Upper lobe of left lung (tissue), 6 donors: ENCODE measurements around the gene CCDC174. TPM values are rescaled to one million over a fixed set of nuclear protein-coding genes. Genes with fewer than 3 reads are reported as not detected.

Experiments
- ATAC-seq, 2 donors: fragments of 200-7000 bp; cut with Tn5 transposase; one replicate each; pipeline ENCODE4 v1.9.1; 2022; ENCODE audit warnings: mild to moderate bottlenecking in 2 of 2, moderate library complexity in 2 of 2; ENCODE audit not compliant: low FRiP score in 2 of 2
- DNase-seq, 2 donors: peaks; one replicate each; pipeline ENCODE4 v3.0.0-alpha.2; 2019 to 2020
- H3K27ac ChIP-seq, 4 donors: fragments of 200-600 bp; sonication (generic); one replicate each; pipeline ENCODE4 v1.5.1; 2016 to 2019
- H3K27me3 ChIP-seq, 4 donors: fragments of 200-600 bp; sonication (generic); one replicate each; pipeline ENCODE4 v1.5.1; 2017 to 2019
- H3K36me3 ChIP-seq, 4 donors: fragments of 200-600 bp; sonication (generic); one replicate each; pipeline ENCODE4 v1.5.1; 2016 to 2019
- H3K4me1 ChIP-seq, 4 donors: fragments of 200-600 bp; sonication (generic); one replicate each; pipeline ENCODE4 v1.5.1; 2018 to 2019
- H3K4me3 ChIP-seq, 4 donors: fragments of 200-600 bp; sonication (generic); one replicate each; pipeline ENCODE4 v1.5.1; 2017 to 2019; ENCODE audit warnings: mild to moderate bottlenecking in 2 of 4, moderate library complexity in 1 of 4
- H3K9me3 ChIP-seq, 4 donors: fragments of 200-600 bp; sonication (generic); one replicate each; pipeline ENCODE4 v1.5.1; 2018 to 2019
- EP300 ChIP-seq, 4 donors: sonication (generic); formaldehyde crosslinking; IDR thresholded peaks; one replicate each; pipeline ENCODE4 v1.5.1; 2017; ENCODE audit warnings: antibody characterized with exemption in 4 of 4, control low read depth in 2 of 4
- POLR2A ChIP-seq, 4 donors: fragments of 450-650 bp; IDR thresholded peaks; one replicate each; pipeline ENCODE4 v1.5.1; 2016 to 2017; ENCODE audit warnings: antibody characterized with exemption in 4 of 4, mild to moderate bottlenecking in 2 of 4
- POLR2AphosphoS5 ChIP-seq, 2 donors: sonication (generic); formaldehyde crosslinking; IDR thresholded peaks; one replicate each; pipeline ENCODE4 v1.5.1; 2017; ENCODE audit warnings: antibody characterized with exemption in 2 of 2
- WGBS, 2 donors: methylation state at CpG; one replicate each; pipeline ENCODE4 v1.1.5; 2017 to 2018; 5-methylcytosine and 5-hydroxymethylcytosine counted together
- total RNA-seq, 6 donors: library from RNA; depleted of rRNA in 4 of 6; stranded (reverse); fragments of >200 nt in 4 of 6; gene quantifications; one replicate each; pipeline versions ENCODE4 v1.1.0 to v1.2.1, GENCODE V29; 2016 to 2021
- TF ChIP-seq, protein P1 (sequence below), 6 experiments: fragments of 450-650 bp in 4 of 6; fragments of 200-600 bp in 2 of 6; sonication (generic) in 2 of 6; IDR thresholded peaks; one replicate each; pipeline ENCODE4 v1.5.1; 2016 to 2019; ENCODE audit warnings: antibody characterized with exemption in 6 of 6
- donor health status: DM: no; HTN: no; CAD: no; lungs with moderate emphysema.
- donor health status: DM: no; HTN: yes; CAD: no; lungs with severe emphysema.

Gene CCDC174
- total RNA-seq, 6 donors from 2014 or later = 14.1 to 28.3 (median 21.8) TPM

GRCh38 chr3:14619605-14620004, 32.0 kb upstream of the CCDC174 start:
- DNase-seq (no peak), ATAC-seq (no peak)
- Histone ChIP-seq H3K4me3 (no peak overlapping the region), H3K9me3 (no peaks in the 10 kb centered on the region), H3K36me3 (no peaks in the 10 kb centered on the region), H3K27ac (no peak overlapping the region), H3K4me1 (peaks cover 0 to 2% (median 0%) of the 10 kb centered on the region in 4 donors), H3K27me3 (no peaks in the 10 kb centered on the region)
- no peak for TF ChIP-seq EP300 (IDR thresholded peaks at IDR 0.05)
- TF ChIP-seq, protein P1, sequence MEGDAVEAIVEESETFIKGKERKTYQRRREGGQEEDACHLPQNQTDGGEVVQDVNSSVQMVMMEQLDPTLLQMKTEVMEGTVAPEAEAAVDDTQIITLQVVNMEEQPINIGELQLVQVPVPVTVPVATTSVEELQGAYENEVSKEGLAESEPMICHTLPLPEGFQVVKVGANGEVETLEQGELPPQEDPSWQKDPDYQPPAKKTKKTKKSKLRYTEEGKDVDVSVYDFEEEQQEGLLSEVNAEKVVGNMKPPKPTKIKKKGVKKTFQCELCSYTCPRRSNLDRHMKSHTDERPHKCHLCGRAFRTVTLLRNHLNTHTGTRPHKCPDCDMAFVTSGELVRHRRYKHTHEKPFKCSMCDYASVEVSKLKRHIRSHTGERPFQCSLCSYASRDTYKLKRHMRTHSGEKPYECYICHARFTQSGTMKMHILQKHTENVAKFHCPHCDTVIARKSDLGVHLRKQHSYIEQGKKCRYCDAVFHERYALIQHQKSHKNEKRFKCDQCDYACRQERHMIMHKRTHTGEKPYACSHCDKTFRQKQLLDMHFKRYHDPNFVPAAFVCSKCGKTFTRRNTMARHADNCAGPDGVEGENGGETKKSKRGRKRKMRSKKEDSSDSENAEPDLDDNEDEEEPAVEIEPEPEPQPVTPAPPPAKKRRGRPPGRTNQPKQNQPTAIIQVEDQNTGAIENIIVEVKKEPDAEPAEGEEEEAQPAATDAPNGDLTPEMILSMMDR (IDR thresholded peaks at IDR 0.05) = no peak
- TF ChIP-seq POLR2AphosphoS5 (IDR thresholded peaks at IDR 0.05) = no peak
- no peak for TF ChIP-seq POLR2A (IDR thresholded peaks at IDR 0.05)
- WGBS, 2 donors = 75% methylated on average over 2 of the region's 2 CpGs

DNA sequence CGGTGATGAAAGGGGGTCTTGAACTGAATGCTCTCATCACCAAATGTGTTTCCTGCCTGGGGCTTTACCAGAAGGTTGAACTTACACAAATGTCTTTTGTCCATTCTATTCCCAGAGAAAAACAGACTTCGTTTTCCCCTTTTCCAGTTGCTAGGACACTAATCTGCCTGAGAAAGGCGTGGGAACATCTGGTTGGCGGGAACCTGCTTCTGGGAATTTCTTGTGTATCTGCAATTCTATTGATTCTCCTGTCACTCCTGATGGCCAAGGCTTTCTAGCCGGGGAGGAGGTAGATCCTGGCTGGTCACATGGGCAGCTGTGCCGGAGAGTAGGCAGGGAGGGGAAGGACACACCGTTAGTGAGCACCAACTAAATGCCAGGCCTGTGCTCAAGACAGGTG, 31.1 kb upstream of the CCDC174 start:
- TF ChIP-seq EP300 (IDR thresholded peaks at IDR 0.05) (no peak), POLR2AphosphoS5 (IDR thresholded peaks at IDR 0.05) (no peak), POLR2A (IDR thresholded peaks at IDR 0.05) (no peak)
- TF ChIP-seq, protein P1 (IDR thresholded peaks at IDR 0.05) = no peak
- H3K4me3 ChIP-seq = no peak overlapping the region
- ATAC-seq (no peak), DNase-seq (no peak)
- H3K36me3 ChIP-seq = no peaks in the 10 kb centered on the region
- no peaks in the 10 kb centered on the region for H3K9me3 ChIP-seq
- WGBS, 2 donors = 52 to 57% methylated on average over 7 of the region's 7 CpGs
- no peak overlapping the region for H3K27ac ChIP-seq
- peaks cover 0 to 2% (median 0%) of the 10 kb centered on the region in 4 donors for H3K4me1 ChIP-seq
- no peaks in the 10 kb centered on the region for H3K27me3 ChIP-seq

- peaks cover 0 to 2% (median 0%) of the 10 kb centered on the region in 4 donors for H3K4me1 ChIP-seq
- H3K9me3 ChIP-seq = no peaks in the 10 kb centered on the region
- H3K36me3 ChIP-seq = no peaks in the 10 kb centered on the region
- no peaks in the 10 kb centered on the region for H3K27me3 ChIP-seq
- DNase-seq = no peak
- WGBS, 2 donors = 90 to 93% methylated on average over 4 of the region's 4 CpGs
- no peak overlapping the region for H3K4me3 ChIP-seq
- TF ChIP-seq EP300 (IDR thresholded peaks at IDR 0.05) (no peak), POLR2A (IDR thresholded peaks at IDR 0.05) (no peak), POLR2AphosphoS5 (IDR thresholded peaks at IDR 0.05) (no peak)
- TF ChIP-seq, protein P1 (IDR thresholded peaks at IDR 0.05) = no peak
- no peak for ATAC-seq
- no peak overlapping the region for H3K27ac ChIP-seq
These were observed 30.5 kb upstream of the CCDC174 start for GRCh38 chr3:14621093-14621492.

- H3K27ac ChIP-seq = no peak overlapping the region
- no peaks in the 10 kb centered on the region for H3K36me3 ChIP-seq
- no peaks in the 10 kb centered on the region for H3K27me3 ChIP-seq
- no peak overlapping the region for H3K4me3 ChIP-seq
- DNase-seq (no peak), ATAC-seq (no peak)
- WGBS, 2 donors = 60 to 61% methylated on average over 6 of the region's 6 CpGs
- H3K4me1 ChIP-seq = peaks cover 0 to 2% (median 0%) of the 10 kb centered on the region in 4 donors
- TF ChIP-seq, protein P1 (IDR thresholded peaks at IDR 0.05) = no peak
- TF ChIP-seq POLR2AphosphoS5 (IDR thresholded peaks at IDR 0.05) (no peak), EP300 (IDR thresholded peaks at IDR 0.05) (no peak), POLR2A (IDR thresholded peaks at IDR 0.05) (no peak)
- no peaks in the 10 kb centered on the region for H3K9me3 ChIP-seq
These were observed 29.2 kb upstream of the CCDC174 start for GRCh38 chr3:14622368-14622767.

DNA sequence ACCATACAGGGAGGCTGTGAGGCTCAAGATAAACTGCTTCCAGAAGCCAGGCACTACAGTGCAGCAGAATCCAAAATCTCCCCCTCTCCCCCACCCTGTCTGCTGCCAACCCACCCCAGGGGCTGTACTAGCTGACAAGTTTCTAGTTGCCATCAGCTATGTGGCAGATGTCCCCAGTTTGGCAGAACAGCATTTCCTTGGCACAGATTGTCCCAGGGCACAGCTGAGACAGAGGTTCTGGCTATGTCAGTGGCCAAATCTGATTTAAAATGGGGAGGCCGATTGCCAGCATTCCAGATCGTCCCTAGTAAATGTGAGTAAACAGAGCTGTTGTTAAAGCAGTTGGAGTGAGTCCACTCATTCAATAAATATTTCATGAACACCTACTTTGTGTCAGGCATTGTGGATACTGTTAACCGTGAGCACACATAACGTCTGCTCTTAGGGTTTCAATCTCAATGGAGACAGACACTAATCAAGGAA, 28.0 kb upstream of the CCDC174 start:
- ATAC-seq (no peak), DNase-seq (no peak)
- TF ChIP-seq EP300 (IDR thresholded peaks at IDR 0.05) = no peak
- no peak for TF ChIP-seq POLR2A (IDR thresholded peaks at IDR 0.05)
- TF ChIP-seq POLR2AphosphoS5 (IDR thresholded peaks at IDR 0.05) = no peak
- TF ChIP-seq, protein P1 (IDR thresholded peaks at IDR 0.05) = no peak
- H3K36me3 ChIP-seq = no peaks in the 10 kb centered on the region
- H3K27me3 ChIP-seq = no peaks in the 10 kb centered on the region
- no peak overlapping the region for H3K4me3 ChIP-seq
- no peak overlapping the region for H3K27ac ChIP-seq
- H3K4me1 ChIP-seq = peaks cover 0 to 2% (median 0%) of the 10 kb centered on the region in 4 donors
- 56 to 61% methylated on average over 4 of the region's 4 CpGs for WGBS, 2 donors
- no peaks in the 10 kb centered on the region for H3K9me3 ChIP-seq
